GM10266 (cell line): ENCODE data around the gene SBNO2.

Experiments used
- DNase-seq: peaks from one replicate; pipeline ENCODE4 v3.0.0; 2012; ENCODE audit errors: extremely low spot score
- CTCF ChIP-seq: IDR thresholded peaks from 2 replicates; pipeline ENCODE4 v1.5.1; 2012; ENCODE audit warnings: mild to moderate bottlenecking, low read depth; ENCODE audit not compliant: control insufficient read depth, insufficient read depth; ENCODE audit errors: missing control alignments

SBNO2 gene

GRCh38 chr19:1090731-1091543 is 83.1 kb downstream of the SBNO2 start:
- TF ChIP-seq CTCF, result no peak
- no peak for DNase-seq

- TF ChIP-seq CTCF, result no peak
- DNase-seq, result no peak
These were observed 84.2 kb downstream of the SBNO2 start for GRCh38 chr19:1089891-1090290.

- TF ChIP-seq CTCF, result no peak
- no peak for DNase-seq
These were observed 84.8 kb downstream of the SBNO2 start for GRCh38 chr19:1089126-1089771.

- DNase-seq, result no peak
- TF ChIP-seq CTCF, result no peak
These were observed 85.6 kb downstream of the SBNO2 start for GRCh38 chr19:1088416-1089010.

- peak; percentile 31 for TF ChIP-seq CTCF
- DNase-seq, result no peak
These were observed 86.2 kb downstream of the SBNO2 start for GRCh38 chr19:1087813-1088415.

- DNase-seq, result no peak
- TF ChIP-seq CTCF, result no peak
These were observed 87.5 kb downstream of the SBNO2 start for GRCh38 chr19:1086613-1087012.
